Stimulated activated CD8-positive, alpha-beta memory T cell treated with anti-CD3 and anti-CD28 coated beads, Interleukin-7, amount 100 ng/mL, for 4 hours (primary cell): ENCODE measurements around the gene KCNQ1.

Experiments
- DNase-seq, 2 donors: peaks; one replicate each; pipeline ENCODE4 v3.0.0-alpha.2; 2020; ENCODE audit warnings: low read depth in 2 of 2

Gene KCNQ1

GRCh38 chr11:2838676-2839294, 394.0 kb downstream of the KCNQ1 start:
- no peak for DNase-seq

GRCh38 chr11:2839395-2839943, 394.7 kb downstream of the KCNQ1 start:
- DNase-seq: no peak

- DNase-seq: no peak
Observed at GRCh38 chr11:2841411-2842190, 396.8 kb downstream of the KCNQ1 start.

- no peak for DNase-seq
Observed at GRCh38 chr11:2842876-2843275, 398.1 kb downstream of the KCNQ1 start.

GRCh38 chr11:2843551-2843950, 398.7 kb downstream of the KCNQ1 start:
- DNase-seq: no peak

GRCh38 chr11:2844116-2844842, 399.5 kb downstream of the KCNQ1 start:
- DNase-seq: no peak

GRCh38 chr11:2844996-2845395, 400.2 kb downstream of the KCNQ1 start:
- no peak for DNase-seq

- DNase-seq: no peak
Observed at GRCh38 chr11:2846056-2846455, 401.2 kb downstream of the KCNQ1 start.

GRCh38 chr11:2846470-2846869, 401.7 kb downstream of the KCNQ1 start:
- no peak for DNase-seq

GRCh38 chr11:2847561-2847960, 402.8 kb downstream of the KCNQ1 start:
- DNase-seq: no peak

GRCh38 chr11:2848497-2848896, 403.7 kb downstream of the KCNQ1 start:
- no peak for DNase-seq

- no peak for DNase-seq
Observed at GRCh38 chr11:2849994-2850770, 405.4 kb downstream of the KCNQ1 start.

- no peak for DNase-seq
Observed at GRCh38 chr11:2853401-2853800, 408.6 kb downstream of the KCNQ1 start.

- no peak for DNase-seq
Observed at GRCh38 chr11:2853997-2854560, 409.3 kb downstream of the KCNQ1 start.

GRCh38 chr11:2855162-2855561, 410.4 kb downstream of the KCNQ1 start:
- DNase-seq: no peak

GRCh38 chr11:2857276-2857675, 412.5 kb downstream of the KCNQ1 start:
- DNase-seq: no peak

- DNase-seq: no peak
Observed at GRCh38 chr11:2857918-2858317, 413.1 kb downstream of the KCNQ1 start.

- DNase-seq: no peak
Observed at GRCh38 chr11:2858995-2859698, 414.3 kb downstream of the KCNQ1 start.

GRCh38 chr11:2859699-2860037, 414.9 kb downstream of the KCNQ1 start:
- no peak for DNase-seq

- no peak for DNase-seq
Observed at GRCh38 chr11:2860636-2861035, 415.8 kb downstream of the KCNQ1 start.
